HG03442 (cell line): ENCODE data around the gene UGT2B7.
"Not testable (repeated sequence)": the region's sequence is repeated elsewhere in the genome, so short reads cannot be mapped to it uniquely, and the experiment has no call there.

Experiments
- ATAC-seq: cut with Tn5 transposase; IDR thresholded peaks from one replicate; pipeline ENCODE4 v1.9.1; 2021; ENCODE audit warnings: mild to moderate bottlenecking, moderate library complexity; ENCODE audit not compliant: unreplicated experiment

UGT2B7 gene

DNA sequence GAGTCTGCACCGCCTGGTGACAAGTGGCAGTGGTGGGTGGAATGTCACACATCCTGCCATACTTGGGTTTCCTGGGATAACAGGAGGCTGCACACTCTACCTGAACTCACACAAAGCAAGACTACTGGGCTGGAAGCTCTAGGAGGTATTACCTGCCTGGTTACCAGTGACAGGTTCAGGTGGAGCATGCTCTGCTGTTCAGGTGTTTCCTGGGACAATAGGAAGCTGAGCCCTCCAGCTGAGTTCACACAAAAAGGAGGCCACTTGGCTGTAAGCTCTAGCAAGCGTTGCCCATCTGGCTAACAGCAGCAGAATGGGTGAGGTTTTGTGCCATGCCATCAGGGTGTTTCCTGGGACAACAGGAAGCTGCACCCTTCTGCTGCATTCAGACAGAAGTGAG, 17.4 kb upstream of the UGT2B7 start:
- no peak for ATAC-seq

DNA sequence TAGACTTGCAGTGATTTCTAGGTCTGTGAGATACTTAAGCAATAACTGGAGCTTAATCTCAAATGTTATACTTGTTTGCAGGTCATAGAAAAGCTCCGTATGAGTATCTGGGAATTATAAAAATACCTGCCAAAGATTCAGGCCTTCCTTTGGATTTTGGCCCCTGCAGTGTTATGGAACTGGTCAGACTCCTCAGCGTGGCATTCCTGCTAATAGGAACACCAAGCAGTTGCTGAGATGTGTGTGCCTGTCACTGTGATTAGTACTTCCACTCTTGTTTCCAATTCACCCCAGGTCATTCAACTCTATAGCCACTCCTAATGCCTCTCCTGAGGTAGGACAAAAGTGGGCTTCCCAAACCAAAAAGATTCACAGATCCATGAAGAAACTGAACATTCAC, 7.8 kb upstream of the UGT2B7 start:
- ATAC-seq: no peak

DNA sequence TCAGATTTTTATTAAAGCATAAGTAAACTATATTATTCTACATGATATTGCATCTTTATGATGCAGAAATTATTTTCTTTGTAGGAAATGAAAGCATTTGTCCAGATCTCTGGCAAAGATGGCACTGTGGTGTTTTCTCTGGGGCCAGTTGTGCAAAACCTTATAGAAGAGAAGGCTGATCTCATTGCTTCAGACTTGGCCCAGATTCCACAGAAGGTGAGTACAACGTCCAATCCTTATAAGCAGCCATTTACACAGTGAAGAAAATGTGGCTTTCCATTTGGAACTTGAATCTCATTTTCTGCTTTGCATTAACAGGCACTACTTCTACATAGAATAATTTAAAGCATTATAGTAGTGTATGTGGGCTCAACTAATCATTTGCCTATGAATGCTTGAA, 6.9 kb upstream of the UGT2B7 start:
- ATAC-seq: no peak

DNA sequence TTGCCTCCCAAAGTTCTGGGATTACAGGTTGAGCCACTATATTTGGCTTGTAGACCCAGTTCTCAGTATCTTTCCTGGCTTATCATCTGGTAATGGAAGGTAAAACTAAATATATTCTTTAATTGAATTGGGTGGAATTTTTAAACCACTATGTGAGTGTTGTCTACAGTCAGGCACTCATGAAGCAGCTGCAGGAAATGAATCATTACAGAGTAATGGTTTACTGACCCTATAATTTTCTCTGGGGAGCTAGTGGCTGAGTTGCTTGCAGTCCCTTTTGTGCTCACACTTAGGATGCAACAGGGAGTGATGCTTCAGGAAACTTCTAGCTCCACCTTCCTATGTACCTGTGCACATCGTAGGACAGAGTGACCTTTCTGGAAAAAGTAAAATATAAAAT, 4.1 kb upstream of the UGT2B7 start:
- ATAC-seq: no peak

DNA sequence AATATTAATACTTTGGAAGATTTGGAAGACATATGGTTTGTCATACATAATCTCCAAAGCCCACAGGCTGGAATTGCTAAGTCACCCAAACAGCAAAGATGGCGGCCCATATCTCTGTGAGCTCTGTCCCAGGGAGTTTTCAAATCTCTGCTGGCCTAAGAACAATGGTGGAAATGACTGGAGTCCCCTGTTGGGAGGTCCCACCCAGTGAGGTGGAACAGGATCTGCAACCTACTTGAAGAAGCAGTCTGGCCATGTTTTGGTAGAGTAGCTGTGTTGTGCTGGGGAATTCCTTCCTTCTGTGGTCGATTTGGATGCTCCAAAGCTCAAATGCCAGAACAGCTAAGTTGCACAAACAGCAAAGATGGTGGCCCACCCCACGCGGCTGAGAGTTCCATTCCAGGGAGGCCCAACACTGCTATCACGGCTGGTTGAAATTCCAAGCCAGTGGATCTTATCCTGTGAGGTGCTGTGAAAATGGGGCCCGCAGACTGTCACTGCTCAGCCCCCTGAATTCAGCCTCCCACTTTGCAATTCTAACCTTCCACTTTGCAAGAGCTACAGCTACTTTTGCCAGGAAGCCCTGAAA, 3.2 kb upstream of the UGT2B7 start:
- ATAC-seq: no peak

DNA sequence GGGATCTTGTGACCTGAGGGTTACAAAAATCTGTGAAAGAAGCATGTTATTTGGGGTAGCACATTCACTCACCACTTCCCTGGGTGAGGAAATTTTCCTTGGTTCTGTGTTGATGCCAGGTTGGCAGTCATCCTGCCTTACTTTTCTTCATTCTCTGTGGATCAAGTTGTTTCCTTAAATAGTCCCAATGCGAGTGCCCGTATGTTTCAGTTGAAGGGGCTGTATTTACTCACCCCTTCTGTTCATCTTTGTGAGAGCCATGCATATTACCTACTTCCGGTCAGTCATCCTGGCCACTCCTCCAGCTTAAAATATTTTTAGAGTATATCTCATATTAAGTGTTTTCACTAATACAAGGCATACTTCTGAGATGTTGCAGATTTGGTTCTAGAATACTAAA, 2.6 kb upstream of the UGT2B7 start:
- ATAC-seq: no peak

DNA sequence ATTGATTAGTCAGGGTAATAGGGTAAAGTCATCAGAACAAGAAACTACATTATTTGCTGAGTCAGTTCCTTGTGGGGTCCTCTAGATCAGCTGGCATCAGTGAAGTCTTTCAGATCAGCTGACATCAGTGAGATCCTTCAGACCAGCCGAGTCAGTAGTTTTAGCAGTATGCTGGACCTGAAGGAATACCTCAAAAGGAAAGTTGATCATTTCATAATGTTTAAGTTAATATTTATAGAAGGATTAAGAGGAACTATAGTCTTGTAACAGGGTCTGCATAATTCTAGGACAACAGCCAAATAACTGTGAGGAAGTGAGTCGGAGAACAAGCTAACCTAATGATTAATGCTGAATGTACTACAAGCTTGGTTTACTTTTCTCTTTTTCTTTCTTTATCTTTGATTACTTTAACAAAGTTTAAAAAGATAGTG, 958 bp upstream of the UGT2B7 start:
- no peak for ATAC-seq

DNA sequence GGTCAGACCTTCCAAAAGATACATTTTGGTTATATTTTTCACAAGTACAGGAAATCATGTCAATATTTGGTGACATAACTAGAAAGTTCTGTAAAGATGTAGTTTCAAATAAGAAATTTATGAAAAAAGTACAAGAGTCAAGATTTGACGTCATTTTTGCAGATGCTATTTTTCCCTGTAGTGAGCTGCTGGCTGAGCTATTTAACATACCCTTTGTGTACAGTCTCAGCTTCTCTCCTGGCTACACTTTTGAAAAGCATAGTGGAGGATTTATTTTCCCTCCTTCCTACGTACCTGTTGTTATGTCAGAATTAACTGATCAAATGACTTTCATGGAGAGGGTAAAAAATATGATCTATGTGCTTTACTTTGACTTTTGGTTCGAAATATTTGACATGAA, 536 bp downstream of the UGT2B7 start:
- ATAC-seq: no peak

DNA sequence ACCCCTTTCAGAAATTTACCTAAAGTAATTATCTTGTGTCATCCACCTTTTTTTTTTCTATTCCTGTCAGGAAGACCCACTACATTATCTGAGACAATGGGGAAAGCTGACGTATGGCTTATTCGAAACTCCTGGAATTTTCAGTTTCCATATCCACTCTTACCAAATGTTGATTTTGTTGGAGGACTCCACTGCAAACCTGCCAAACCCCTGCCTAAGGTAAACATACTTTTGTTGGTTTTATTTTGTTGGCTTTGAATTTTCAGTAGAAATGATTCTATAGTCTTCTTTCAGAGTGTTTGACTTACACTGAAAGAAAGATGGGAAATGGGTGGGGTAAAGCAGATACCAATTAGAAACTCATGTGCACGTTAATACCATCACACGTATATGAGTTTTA, 2.2 kb downstream of the UGT2B7 start:
- no peak for ATAC-seq

DNA sequence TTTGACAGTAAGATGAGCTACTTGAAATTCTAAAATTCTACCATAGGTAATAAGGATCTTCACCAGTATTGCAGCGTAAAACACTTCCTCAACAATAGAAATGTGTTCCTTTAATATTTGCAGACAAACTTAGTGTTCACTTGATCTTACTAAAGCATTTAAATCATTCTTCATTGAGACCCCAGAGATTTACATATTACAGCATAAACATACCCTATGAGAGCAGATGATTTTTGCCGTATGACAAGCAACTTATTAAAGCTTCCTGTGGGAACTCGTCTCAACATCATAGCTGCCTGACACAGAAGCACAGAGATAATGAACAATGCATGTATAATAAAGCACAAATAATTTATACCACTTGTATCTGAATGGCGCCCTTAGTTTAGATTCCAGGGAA, 3.6 kb downstream of the UGT2B7 start:
- ATAC-seq: no peak

DNA sequence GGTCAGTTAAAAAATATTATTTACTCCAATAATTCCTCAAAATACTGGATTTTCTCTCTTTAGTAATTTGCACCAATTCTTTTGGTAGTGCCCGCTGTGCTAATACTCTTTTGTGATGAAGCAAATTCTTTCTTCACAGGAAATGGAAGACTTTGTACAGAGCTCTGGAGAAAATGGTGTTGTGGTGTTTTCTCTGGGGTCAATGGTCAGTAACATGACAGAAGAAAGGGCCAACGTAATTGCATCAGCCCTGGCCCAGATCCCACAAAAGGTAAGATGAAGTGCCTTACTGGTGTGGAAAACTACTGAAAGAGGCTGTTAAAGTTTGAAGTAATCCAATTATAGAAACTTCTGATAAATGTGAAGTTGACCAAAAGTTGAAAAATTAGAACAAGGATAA, 6.4 kb downstream of the UGT2B7 start:
- not testable (repeated sequence) for ATAC-seq

DNA sequence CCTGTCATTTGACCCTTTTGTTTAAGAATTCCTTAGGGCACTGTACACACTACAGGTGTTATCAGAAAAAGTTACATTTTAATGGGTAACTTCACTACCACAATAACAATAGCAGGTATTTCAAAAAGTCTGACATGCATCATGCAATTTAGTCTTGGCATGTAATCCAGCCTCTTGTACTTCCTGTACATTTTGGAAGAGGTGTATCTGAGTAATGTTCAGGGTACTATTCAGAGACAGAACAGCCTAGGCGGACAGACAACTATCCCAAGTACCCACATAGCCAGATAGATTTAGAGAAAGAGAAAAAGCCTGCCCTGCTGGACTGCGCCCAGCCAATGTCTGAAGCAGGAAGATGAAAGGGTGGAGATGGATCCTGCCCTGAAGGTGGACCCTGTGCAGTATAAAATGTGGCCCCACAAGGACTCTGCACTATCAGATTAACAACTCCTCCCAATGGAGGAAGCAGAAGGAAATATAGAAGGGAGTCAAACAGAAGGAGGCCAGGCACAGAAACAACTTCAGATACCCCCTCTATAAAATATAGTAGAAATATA, 8.5 kb downstream of the UGT2B7 start:
- no peak for ATAC-seq

DNA sequence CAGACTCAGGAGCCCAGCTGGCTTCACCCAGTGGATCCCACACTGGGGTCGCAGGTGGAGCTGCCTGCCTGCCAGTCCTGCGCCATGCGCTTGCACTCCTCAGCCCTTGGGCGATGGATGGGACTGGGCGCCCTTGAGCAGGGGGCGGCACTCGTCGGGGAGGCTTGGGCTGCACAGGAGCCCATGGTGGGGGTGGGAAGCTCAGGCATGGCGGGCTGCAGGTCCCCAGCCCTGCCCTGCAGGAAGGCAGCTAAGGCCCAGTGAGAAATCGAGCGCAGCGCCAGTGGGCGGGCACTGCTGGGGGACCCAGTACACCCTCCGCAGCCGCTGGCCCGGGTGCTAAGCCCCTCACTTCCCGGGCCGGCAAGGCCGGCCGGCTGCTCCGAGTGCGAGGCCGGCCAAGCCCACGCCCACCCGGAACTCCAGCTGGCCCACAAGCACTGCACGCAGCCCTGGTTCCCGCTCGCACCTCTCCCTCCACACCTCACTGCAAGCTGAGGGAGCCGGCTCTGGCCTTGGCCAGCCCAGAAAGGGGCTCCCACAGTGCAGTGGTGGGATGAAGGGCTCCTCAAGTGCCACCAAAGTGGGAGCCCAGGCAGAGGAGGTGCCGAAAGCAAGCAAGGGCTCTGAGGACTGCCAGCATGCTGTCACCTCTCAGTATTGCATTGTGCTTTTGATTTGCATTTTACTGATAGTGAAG, 19.0 kb downstream of the UGT2B7 start:
- ATAC-seq: not testable (repeated sequence)

DNA sequence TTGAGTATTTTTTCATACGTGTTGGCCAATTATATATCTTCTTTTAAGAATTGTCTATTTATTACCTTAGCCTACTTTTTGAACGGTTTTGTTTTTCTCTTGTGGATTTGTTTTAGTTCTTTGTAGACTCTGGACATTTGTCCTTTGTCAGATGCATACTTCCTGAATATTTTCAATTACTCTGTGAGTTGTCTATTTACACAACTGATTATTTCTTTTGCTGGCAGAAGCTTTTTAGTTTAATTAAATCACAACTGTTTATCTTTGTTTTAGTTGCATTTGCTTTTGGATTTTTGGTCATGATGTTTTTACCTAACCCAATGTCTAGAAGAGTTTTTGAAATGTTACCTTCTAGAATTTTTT, 19.6 kb downstream of the UGT2B7 start:
- no peak for ATAC-seq

DNA sequence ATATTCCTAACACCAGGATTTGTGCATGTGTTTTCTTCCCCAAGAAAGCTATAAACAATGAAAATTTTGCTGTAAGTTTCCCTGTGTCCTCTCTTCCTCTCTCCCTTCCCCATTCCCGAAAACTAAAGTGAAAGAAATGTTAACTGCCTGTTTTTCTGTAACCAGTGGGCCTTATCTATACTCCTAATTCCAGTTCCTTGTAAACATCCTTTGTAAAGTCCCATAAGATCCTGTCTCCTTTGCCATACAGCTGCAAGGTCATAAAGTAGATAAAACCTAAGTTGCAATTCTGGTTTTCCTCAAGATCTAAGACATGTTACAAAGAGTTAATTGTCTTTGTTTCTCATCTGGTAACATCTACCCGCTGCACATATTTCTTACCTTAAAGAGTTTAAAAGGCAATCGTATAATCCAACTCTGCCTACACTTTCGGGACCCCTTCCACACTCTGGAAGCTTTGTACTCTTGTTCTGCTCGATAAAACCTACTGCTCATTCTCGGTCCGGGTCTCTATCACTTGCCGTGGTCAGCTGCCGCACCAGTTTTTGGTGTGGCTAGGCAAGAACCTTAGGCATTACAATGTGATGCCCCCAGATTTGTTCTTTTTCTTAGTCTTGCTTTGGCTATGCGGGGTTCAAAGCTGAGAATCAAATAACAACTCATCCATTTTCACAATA, 20.5 kb downstream of the UGT2B7 start:
- no peak for ATAC-seq

DNA sequence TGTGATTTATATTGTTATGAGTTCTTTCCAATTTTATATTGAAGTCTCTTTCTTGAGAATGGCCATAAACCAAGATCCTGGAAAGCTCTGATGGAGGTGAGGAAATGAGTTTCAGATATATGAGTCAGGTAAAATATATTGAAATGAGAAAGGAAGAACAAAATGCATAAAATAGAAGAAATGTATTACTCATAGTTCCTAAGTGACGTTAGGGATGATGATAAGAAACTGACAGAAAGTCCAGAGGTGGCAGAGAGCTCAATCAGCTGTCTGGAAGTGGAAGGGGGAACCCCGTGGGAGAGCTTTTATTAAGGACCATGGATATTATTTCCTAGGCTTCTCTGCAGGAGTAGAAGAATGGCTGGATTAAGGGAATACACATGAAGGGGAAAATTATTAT, 24.6 kb downstream of the UGT2B7 start:
- no peak for ATAC-seq

DNA sequence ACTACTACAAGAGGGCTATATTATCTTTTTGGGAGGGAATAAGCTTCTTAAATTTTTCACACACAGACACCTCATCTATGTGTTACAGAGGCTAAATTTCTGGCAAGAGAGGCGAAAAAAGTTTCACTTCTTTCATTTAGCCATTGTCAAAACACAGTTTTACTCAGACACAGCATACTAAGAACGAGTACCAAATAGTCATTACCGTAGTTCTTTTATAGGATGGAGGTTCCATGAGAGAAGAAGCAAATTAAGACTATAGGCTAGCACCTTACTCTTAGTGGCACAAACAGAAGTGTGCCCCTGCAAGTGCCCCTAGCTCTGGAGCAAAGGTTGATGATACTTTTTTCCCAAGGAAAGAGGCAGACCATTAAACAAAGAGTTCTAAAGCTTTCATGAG, 26.2 kb downstream of the UGT2B7 start:
- no peak for ATAC-seq

DNA sequence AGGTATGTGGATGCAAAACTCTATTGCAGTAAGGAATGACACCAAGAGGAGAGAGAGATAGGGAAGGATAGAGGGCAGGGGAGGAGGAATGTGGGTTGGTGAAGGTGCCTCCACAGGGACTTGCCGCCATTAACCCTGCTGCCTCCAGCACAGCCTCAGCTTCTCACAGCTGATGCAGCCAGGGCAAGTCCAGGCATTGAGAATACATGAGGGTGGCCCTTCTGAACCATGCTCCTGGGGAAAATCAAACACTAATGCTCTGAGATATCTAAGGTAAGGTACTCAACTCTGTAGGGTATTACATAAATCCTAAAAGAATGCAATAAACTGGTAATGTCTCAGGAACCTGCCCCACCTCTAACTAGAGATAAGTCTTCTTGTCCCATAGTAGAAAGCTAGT, 28.7 kb downstream of the UGT2B7 start:
- no peak for ATAC-seq

DNA sequence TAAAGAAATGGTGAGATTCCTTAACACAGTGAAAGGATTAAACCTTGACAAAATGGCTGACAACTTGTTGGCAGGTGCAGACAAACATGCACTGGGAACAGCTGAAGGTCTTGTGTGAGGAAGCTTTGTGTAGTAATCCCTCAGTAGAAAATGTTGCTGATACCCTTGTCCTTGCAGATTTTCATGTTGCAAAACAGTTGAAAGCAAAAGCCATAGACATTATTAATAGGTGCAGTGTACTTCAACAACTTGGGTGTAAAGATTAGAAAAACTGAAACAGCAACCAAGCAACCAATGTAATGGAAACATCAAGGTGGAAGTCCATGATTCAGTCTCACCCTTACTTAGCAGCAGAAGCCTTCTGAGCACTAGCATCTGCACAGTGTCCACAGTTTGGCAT, 29.8 kb downstream of the UGT2B7 start:
- no peak for ATAC-seq

DNA sequence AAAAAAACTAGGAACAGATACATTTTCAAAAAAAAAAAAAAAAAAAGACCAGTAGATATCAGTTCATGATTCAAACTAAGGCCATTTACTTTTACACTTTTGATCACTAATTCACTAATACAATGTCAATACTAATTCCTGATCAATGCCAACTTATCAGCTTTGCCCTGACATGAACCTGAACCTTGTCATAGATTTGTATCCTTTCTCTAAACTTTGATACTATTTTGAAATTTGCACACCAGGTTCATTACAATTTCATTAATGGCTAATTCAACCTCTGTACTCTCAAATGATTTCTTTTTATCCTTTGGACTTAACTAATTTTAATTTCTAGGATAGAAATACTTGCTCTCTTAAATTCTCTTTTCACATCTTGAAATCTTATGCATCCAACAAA, 37.7 kb downstream of the UGT2B7 start:
- ATAC-seq: no peak

DNA sequence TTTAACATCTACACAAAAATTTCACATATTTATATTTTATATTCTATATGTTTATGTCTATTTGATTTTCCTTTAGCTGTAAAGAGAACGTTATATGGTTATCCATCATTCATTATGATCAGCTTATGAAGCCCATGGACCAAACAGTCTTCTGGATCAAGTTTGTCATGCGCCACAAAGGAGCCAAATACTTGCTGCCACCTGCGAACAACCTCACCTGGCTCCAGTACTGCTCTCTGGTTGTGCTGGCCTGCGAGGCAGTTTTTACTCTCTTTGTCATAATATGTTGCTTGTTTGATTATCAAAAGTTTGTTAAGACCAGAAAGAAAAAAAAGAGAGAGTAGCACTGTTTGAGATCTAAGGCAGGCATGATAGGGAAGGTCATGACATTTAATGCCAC, 38.2 kb downstream of the UGT2B7 start:
- ATAC-seq: no peak

DNA sequence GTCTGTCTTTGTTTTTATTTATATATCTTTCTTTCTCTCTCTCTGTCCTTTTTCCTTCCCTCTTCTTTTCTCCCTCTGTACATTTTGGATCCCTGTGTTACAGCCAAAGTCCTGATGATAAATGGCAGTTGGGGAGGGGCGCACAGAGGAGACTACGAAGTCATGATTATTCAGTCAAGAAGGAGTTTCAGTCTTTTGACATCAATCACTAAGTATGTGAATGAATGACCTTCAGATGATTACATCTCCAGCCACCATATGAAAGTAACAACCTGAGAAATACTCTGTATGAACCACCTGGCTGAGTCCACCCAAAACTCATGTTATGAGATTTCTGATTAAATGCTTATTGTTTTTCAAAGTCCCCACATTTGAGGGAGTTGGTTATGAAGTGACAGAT, 45.0 kb downstream of the UGT2B7 start:
- ATAC-seq: no peak
